Smooth muscle cell of the brain vasculature (primary cell): ENCODE measurements around the gene SOS2.
"Not testable (repeated sequence)": the region's sequence is repeated elsewhere in the genome, so short reads cannot be mapped to it uniquely, and the experiment has no call there.

Source experiments
- DNase-seq: peaks from one replicate; pipeline ENCODE4 v3.0.0-alpha.2; 2012; ENCODE audit warnings: low read depth, low spot score

Gene SOS2

GRCh38 chr14:50085570-50086320 is 145.6 kb downstream of the SOS2 start:
- DNase-seq = no peak

GRCh38 chr14:50084666-50085065 is 146.7 kb downstream of the SOS2 start:
- DNase-seq = no peak

GRCh38 chr14:50083467-50084337 is 147.7 kb downstream of the SOS2 start:
- no peak for DNase-seq

- DNase-seq = no peak
Observed at GRCh38 chr14:50082784-50083466, 148.5 kb downstream of the SOS2 start.

GRCh38 chr14:50082308-50082742 is 149.1 kb downstream of the SOS2 start:
- no peak for DNase-seq

GRCh38 chr14:50079103-50079502 is 152.3 kb downstream of the SOS2 start:
- not testable (repeated sequence) for DNase-seq

GRCh38 chr14:50073663-50074062 is 157.7 kb downstream of the SOS2 start:
- DNase-seq = not testable (repeated sequence)

- no peak for DNase-seq
Observed at GRCh38 chr14:50072395-50072794, 159.0 kb downstream of the SOS2 start.

- no peak for DNase-seq
Observed at GRCh38 chr14:50070840-50071548, 160.4 kb downstream of the SOS2 start.

- no peak for DNase-seq
Observed at GRCh38 chr14:50070230-50070629, 161.1 kb downstream of the SOS2 start.

GRCh38 chr14:50069325-50069724 is 162.1 kb downstream of the SOS2 start:
- no peak for DNase-seq

GRCh38 chr14:50068496-50068895 is 162.9 kb downstream of the SOS2 start:
- no peak for DNase-seq

- DNase-seq = peak; percentile 44
Observed at GRCh38 chr14:50067723-50068495, 163.5 kb downstream of the SOS2 start.
